ENCODE data around the gene ZNF512.

GRCh38 chr2:27636766-27637165 lies 53.9 kb downstream of the ZNF512 start:
- TF ChIP-seq CTCF (IDR thresholded peaks at IDR 0.05) = no peak
- TF ChIP-seq POLR2A (IDR thresholded peaks at IDR 0.05) = no peak
